T-helper 1 cell treated with Interleukin-12 subunit alpha and Interleukin-12 subunit beta and Interleukin-4 antibody, amounts not matched to agents 30 μg/mL and 1 μg/mL, for 36 hours (primary cell): ENCODE data around the gene PCBD1.

Source experiments
- H3K27ac Mint-ChIP-seq: one replicate; pipeline ENCODE4 v1.8.0; 2021; ENCODE audit warnings: mild to moderate bottlenecking, mixed read lengths
- H3K27me3 Mint-ChIP-seq: one replicate; pipeline ENCODE4 v1.8.0; 2021; ENCODE audit warnings: low read depth, mixed read lengths
- H3K36me3 Mint-ChIP-seq: one replicate; pipeline ENCODE4 v1.8.0; 2021; ENCODE audit warnings: low read depth, mixed read lengths
- H3K4me1 Mint-ChIP-seq: one replicate; pipeline ENCODE4 v1.8.0; 2021; ENCODE audit warnings: low read depth, mixed read lengths
- H3K4me3 Mint-ChIP-seq: one replicate; pipeline ENCODE4 v1.8.0; 2021; ENCODE audit warnings: mild to moderate bottlenecking, moderate library complexity, mixed read lengths
- H3K9me3 Mint-ChIP-seq: one replicate; pipeline ENCODE4 v1.8.0; 2021; ENCODE audit warnings: mixed read lengths

The PCBD1 gene

DNA sequence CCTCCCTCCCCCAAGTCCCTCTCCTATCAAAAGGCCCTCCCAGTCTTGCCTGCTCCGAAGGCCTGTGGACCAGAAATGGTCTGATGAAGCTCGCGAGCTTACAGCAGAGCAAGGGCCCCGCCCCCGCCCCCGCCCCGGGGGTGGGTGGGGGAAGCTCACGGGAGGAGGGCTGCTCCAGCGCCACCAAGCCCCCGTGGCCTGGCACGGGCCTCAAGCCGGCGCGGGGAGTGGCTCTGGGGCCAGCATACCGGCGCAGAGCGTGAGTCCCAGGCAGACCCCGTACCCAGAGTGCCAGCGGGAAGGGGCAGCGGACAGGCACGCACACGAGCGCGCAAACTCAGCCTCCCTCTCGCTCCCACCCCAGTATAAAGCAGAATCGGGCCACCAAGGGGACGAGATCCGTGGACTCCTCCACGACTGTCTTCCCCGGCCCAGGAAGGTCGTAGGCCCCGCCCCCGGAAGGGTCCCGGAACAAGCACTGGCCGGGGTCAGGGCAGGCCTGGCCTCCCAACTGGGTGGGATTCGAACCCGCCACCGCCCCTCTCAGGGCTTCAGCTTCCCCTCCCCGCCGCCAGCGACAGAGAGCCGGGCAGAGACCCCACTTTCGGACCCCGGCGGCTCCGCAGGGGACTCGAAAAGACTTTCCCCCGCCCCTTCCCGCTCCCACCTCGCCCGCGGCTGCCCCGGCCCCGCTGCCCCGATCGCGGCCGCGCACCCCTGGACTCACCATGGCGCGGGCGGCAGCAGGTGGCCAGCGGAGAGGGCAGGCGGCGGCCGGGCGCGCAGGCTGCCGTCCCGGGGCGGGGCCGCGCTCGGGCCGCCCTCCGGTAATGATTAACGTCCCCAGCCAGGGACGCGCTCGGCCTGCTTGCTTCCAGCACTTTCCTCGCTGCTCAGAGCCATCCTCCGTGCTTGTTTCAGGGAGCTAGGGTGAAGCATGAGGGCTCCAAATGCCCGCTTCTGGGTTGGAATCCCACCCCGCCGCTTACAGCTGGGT lies at the start of gene PCBD1:
TSS of gene PCBD1 (minus strand) at position 762 of the 997 bp plus-strand sequence. CDS start at position 730, 32 bp downstream.
- Mint-ChIP-seq H3K4me3 (peak within 1 kb of the TSS; percentile 80), H3K27ac (peak within 1 kb of the TSS; percentile 76), H3K4me1 (peaks cover 14% of the 10 kb centered on the region), H3K36me3 (peaks cover 7% of the 10 kb centered on the region), H3K9me3 (no peaks in the 10 kb centered on the region), H3K27me3 (no peaks in the 10 kb centered on the region)

GRCh38 chr10:70937661-70938060 lies 49.3 kb upstream of the PCBD1 start:
- no peak overlapping the region for H3K27ac Mint-ChIP-seq
- H3K4me3 Mint-ChIP-seq: no peak overlapping the region
- H3K4me1 Mint-ChIP-seq: no peaks in the 10 kb centered on the region
- no peaks in the 10 kb centered on the region for H3K36me3 Mint-ChIP-seq
- H3K27me3 Mint-ChIP-seq: peaks cover 3% of the 10 kb centered on the region
- H3K9me3 Mint-ChIP-seq: no peaks in the 10 kb centered on the region

GRCh38 chr10:70936111-70936510 lies 47.7 kb upstream of the PCBD1 start:
- H3K27ac Mint-ChIP-seq: no peak overlapping the region
- H3K9me3 Mint-ChIP-seq: no peaks in the 10 kb centered on the region
- no peaks in the 10 kb centered on the region for H3K4me1 Mint-ChIP-seq
- no peak overlapping the region for H3K4me3 Mint-ChIP-seq
- no peaks in the 10 kb centered on the region for H3K36me3 Mint-ChIP-seq
- H3K27me3 Mint-ChIP-seq: peaks cover 3% of the 10 kb centered on the region

GRCh38 chr10:70935631-70936030 lies 47.3 kb upstream of the PCBD1 start:
- Mint-ChIP-seq H3K27me3 (peaks cover 3% of the 10 kb centered on the region), H3K4me1 (no peaks in the 10 kb centered on the region), H3K27ac (no peak overlapping the region), H3K4me3 (no peak overlapping the region), H3K36me3 (no peaks in the 10 kb centered on the region), H3K9me3 (no peaks in the 10 kb centered on the region)

GRCh38 chr10:70935125-70935625 lies 46.8 kb upstream of the PCBD1 start:
- Mint-ChIP-seq H3K27ac (no peak overlapping the region), H3K27me3 (peaks cover 3% of the 10 kb centered on the region), H3K4me3 (no peak overlapping the region), H3K36me3 (no peaks in the 10 kb centered on the region), H3K9me3 (no peaks in the 10 kb centered on the region), H3K4me1 (no peaks in the 10 kb centered on the region)

DNA sequence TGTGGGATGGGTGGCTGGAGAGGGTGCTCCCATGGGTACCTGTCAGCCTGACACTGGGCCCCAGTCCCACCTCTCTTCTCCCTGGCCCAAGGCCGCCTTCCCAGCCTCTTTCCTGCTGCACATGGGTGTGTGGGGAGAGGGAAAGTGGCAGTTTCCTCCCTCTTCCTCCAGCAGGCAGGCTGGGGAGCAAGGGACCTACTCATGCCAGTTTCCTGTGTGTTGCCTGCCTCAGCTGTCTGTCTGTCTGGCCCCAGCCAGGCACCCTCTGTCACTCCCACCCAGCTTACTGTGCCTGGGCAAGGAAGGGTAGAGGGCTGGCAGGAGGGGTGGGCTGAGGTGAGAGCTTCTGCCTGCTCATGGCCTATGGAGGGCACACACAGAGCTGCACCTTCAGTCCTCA lies 46.3 kb upstream of the PCBD1 start:
- Mint-ChIP-seq H3K27me3 (peaks cover 3% of the 10 kb centered on the region), H3K4me3 (no peak overlapping the region), H3K9me3 (no peaks in the 10 kb centered on the region), H3K4me1 (no peaks in the 10 kb centered on the region), H3K36me3 (no peaks in the 10 kb centered on the region), H3K27ac (no peak overlapping the region)

DNA sequence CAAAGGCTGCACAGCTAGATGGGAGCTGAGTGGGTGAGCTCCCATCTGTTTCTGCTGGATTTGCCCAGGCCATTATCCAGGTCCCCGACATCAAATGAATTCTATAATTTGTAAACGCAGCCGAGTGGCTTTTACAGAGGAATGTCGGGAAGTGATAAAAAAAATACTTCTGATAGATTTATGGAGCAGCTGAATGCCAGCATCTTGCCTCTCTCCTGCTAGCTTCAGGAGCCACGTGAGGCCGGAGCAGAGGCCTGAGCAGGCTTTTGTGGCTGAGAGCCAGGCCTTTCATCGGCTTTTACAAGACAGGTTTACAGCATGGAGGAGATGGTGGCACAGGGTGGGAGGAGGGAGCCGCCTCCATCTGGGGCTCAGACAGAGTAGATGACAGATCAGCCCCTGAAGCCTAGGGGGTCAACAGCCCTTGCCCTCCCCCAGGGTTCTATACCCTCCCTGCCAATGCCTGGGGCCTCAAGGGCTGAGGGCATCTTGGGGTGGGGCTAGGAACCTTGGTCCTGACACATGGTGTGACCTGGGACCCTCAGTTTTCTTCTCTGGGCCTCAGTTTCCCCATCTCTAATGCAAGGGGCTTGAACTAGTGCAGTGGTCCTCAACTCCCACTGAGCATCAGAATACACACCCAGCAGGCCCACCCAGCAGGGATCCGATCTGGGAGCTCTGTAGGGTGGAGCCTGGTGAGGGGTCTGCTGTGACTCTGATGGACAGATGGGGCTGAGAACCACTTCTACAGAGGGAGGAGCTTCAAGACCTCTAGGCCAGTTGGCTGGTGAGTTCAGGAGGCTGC lies 44.2 kb upstream of the PCBD1 start:
- Mint-ChIP-seq H3K4me3 (no peak overlapping the region), H3K4me1 (no peaks in the 10 kb centered on the region), H3K27me3 (no peaks in the 10 kb centered on the region), H3K36me3 (no peaks in the 10 kb centered on the region), H3K9me3 (no peaks in the 10 kb centered on the region), H3K27ac (no peak overlapping the region)

GRCh38 chr10:70931168-70931815 lies 42.9 kb upstream of the PCBD1 start:
- no peak overlapping the region for H3K4me3 Mint-ChIP-seq
- H3K9me3 Mint-ChIP-seq: no peaks in the 10 kb centered on the region
- no peaks in the 10 kb centered on the region for H3K36me3 Mint-ChIP-seq
- no peak overlapping the region for H3K27ac Mint-ChIP-seq
- H3K27me3 Mint-ChIP-seq: no peaks in the 10 kb centered on the region
- H3K4me1 Mint-ChIP-seq: no peaks in the 10 kb centered on the region

DNA sequence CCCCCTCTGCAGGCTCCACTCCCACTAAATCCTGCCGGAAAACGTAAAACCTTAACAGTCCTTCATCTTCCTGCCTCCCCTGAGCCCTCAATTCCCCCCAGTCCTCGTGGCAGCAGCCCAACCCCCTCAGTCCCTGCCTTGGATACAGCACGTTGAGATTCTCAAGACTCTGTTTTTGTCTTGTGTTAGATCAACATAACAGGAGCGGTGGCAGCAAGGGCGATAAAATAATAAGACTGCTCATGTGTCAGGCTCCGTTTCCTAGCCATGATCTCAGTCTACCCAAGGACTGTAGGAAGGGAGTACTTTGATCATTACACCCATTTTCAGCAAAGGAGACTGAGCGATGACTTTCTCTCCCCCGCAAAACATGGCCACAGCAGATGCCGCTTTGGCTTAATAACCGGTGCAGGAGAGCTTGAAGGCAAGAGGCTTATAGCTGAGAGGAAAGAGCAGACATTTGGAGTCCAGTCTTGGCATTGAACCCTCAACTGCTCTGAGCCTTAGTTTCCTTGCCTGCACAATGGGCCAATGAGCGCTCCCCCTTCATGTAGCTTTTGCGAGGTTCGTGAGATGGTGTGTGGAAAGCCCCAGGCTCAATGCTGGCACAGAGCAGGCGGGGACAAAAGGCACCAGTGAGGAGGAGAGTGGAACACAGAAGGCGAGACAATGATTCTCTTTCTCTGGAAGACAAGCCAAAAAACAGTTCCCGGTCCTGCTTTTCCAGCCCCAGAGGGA lies 42.1 kb upstream of the PCBD1 start:
- Mint-ChIP-seq H3K4me1 (no peaks in the 10 kb centered on the region), H3K36me3 (no peaks in the 10 kb centered on the region), H3K27me3 (no peaks in the 10 kb centered on the region), H3K4me3 (no peak overlapping the region), H3K27ac (no peak overlapping the region), H3K9me3 (no peaks in the 10 kb centered on the region)

DNA sequence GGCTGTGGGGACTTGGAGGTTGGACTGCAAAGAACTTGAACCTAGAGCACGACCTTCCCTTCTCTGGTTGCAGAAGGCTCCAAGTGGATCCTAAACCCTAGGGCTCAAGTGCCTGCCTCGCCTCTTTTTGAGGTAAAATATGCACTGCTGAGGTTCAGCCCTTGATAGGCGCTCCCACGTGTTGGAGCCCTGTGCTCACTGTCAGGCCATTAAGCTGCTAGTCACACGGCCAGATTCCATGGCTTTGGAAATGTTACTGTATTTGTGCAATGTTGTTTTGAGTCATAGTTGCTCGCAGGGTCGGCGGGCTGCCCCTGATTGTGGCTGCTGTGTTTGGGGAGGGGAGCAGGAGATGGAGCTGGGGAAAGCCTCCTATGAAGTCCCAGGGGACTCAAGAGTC lies 39.8 kb upstream of the PCBD1 start:
- Mint-ChIP-seq H3K9me3 (no peaks in the 10 kb centered on the region), H3K4me1 (no peaks in the 10 kb centered on the region), H3K4me3 (no peak overlapping the region), H3K27ac (no peak overlapping the region), H3K27me3 (no peaks in the 10 kb centered on the region), H3K36me3 (no peaks in the 10 kb centered on the region)

GRCh38 chr10:70927189-70927943 lies 39.0 kb upstream of the PCBD1 start:
- no peaks in the 10 kb centered on the region for H3K27me3 Mint-ChIP-seq
- no peaks in the 10 kb centered on the region for H3K4me1 Mint-ChIP-seq
- H3K4me3 Mint-ChIP-seq: no peak overlapping the region
- H3K27ac Mint-ChIP-seq: no peak overlapping the region
- no peaks in the 10 kb centered on the region for H3K36me3 Mint-ChIP-seq
- H3K9me3 Mint-ChIP-seq: no peaks in the 10 kb centered on the region

GRCh38 chr10:70926226-70927000 lies 38.0 kb upstream of the PCBD1 start:
- H3K27ac Mint-ChIP-seq: no peak overlapping the region
- no peak overlapping the region for H3K4me3 Mint-ChIP-seq
- no peaks in the 10 kb centered on the region for H3K4me1 Mint-ChIP-seq
- no peaks in the 10 kb centered on the region for H3K27me3 Mint-ChIP-seq
- no peaks in the 10 kb centered on the region for H3K36me3 Mint-ChIP-seq
- H3K9me3 Mint-ChIP-seq: no peaks in the 10 kb centered on the region
